ENCODE data around the gene ZNF709. TPM values are rescaled to one million over a fixed set of nuclear protein-coding genes. Genes with fewer than 3 reads are reported as not detected.

ZNF709 gene
- polyA plus RNA-seq (2013, experiment 1 of 4): 7.7 TPM
- polyA plus RNA-seq (2013, experiment 2 of 4): 9.2 TPM
- 5.7 TPM for polyA plus RNA-seq (2013, experiment 3 of 4)
- polyA plus RNA-seq (2013, experiment 4 of 4): 6.1 TPM

DNA sequence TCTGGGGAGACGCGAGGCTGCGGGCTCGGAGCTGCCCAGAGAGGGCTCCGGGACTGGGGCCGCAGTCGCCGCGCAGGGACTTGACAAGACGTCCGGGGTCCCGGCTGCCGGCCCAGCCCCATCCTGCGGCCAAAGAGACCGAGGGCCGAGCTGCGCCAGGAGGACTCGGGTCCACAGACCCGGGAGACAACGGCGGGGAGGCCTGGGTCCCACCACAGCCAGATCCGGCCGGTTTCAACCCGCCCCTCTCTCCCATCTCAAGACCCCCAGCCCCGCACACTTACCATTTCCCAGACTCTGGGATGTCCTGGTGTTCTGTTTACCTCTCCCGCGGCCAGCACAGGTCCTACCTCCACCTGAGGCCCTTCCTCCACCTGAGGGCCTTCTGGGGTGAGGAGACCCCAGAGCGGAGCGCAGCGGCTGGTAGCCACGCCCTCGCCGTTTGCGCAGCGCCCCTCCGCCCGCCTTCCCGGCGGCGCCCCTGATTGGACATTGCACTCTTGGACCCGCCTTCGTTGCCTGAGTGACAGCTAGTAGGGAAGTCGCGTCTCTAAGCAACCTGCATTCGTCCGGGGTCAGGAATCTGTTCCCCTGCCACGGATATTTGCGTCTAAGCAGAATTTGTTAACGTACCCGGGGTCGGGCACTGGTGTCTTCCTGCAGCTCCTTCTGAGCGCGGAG is at the start of gene ZNF709:
Gene ZNF709, minus strand, starts transcription at position 446 of the 681 bp plus-strand sequence. Its CDS starts 159 bp downstream, at position 287.
- H3K27me3 ChIP-seq (ENCODE audit: control insufficient read depth, insufficient read depth, low read length, poor library complexity, severe bottlenecking): no peaks in the 10 kb centered on the region
- peak within 1 kb of the TSS; percentile 95 for H3K4me3 ChIP-seq (ENCODE audit: insufficient read depth, low read depth, low read length)
- peak within 1 kb of the TSS; percentile 94 for H3K27ac ChIP-seq (ENCODE audit: insufficient read depth, low read depth, low read length, poor library complexity, severe bottlenecking)
- H3K9me3 ChIP-seq (ENCODE audit: control insufficient read depth, low read length): no peaks in the 10 kb centered on the region
- peaks cover 5% of the 10 kb centered on the region for H3K4me1 ChIP-seq (ENCODE audit: control insufficient read depth, insufficient read depth, low read length)
- no peaks in the 10 kb centered on the region for H3K36me3 ChIP-seq (ENCODE audit: control insufficient read depth, insufficient read depth, low read length)
- 0% methylated on average over 53 of the region's 53 CpGs for WGBS, 2 experiments

DNA sequence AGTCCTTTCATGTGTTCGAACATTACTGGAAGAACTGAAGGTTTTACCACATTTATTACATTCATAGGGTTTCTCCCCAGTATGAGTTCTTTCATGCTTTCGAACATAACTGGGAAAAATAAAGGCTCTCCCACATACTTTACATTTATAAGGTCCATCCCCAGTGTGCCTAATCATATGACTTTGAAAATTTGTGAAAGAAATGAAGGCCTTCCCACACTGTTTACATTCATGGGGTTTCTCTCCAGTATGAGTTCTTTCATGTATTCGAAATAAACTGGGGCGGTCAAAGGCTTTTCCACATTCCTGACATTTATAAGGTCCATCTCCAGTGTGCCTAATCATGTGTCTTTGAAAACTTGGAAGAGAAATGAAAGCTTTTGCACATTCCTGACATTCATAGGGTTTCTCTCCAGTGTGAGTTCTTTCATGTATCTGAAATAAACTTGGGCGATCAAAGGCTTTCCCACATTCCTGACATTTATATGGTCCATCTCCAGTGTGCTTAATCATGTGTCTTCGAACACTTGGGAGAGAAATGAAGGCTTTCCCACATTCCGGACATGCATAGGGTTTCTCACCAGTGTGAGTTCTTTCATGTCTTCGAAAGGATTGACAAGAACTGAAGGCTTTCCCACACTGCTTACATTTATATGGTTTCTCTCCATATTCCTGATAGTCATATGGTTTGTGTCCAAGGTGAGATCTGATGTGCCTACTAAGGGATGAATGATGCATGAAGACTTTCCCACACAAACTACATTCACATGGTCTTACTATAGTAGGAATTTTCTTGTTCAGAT is 42.6 kb upstream of the ZNF709 start:
- Histone ChIP-seq H3K27me3 (ENCODE audit: control insufficient read depth, insufficient read depth, low read length, poor library complexity, severe bottlenecking) (no peaks in the 10 kb centered on the region), H3K9me3 (ENCODE audit: control insufficient read depth, low read length) (peaks cover 45% of the 10 kb centered on the region), H3K27ac (ENCODE audit: insufficient read depth, low read depth, low read length, poor library complexity, severe bottlenecking) (no peak overlapping the region), H3K4me3 (ENCODE audit: insufficient read depth, low read depth, low read length) (no peak overlapping the region), H3K36me3 (ENCODE audit: control insufficient read depth, insufficient read depth, low read length) (peaks cover 70% of the 10 kb centered on the region), H3K4me1 (ENCODE audit: control insufficient read depth, insufficient read depth, low read length) (no peaks in the 10 kb centered on the region)
- WGBS, 2 experiments: 96 to 97% methylated on average over 8 of the region's 8 CpGs

DNA sequence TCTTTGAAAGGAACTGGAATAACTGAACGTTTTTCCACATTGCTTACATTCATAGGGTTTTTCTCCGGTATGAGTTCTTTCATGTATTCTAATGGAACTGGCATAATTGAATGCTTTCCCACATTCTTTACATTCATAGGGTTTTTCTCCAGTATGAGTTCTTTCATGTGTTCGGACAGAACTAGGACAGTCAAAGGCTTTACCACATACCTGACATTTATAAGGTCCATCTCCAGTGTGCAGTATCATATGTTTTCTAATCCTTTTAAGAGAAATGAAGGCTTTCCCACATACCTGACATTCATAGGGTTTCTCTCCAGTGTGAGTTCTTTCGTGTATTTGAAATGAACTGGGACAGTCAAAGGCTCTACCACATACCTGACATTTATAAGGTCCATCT is 41.9 kb upstream of the ZNF709 start:
- no peak overlapping the region for H3K27ac ChIP-seq (ENCODE audit: insufficient read depth, low read depth, low read length, poor library complexity, severe bottlenecking)
- no peaks in the 10 kb centered on the region for H3K27me3 ChIP-seq (ENCODE audit: control insufficient read depth, insufficient read depth, low read length, poor library complexity, severe bottlenecking)
- 94 to 97% methylated on average over 4 of the region's 4 CpGs for WGBS, 2 experiments
- H3K4me3 ChIP-seq (ENCODE audit: insufficient read depth, low read depth, low read length): no peak overlapping the region
- peaks cover 70% of the 10 kb centered on the region for H3K36me3 ChIP-seq (ENCODE audit: control insufficient read depth, insufficient read depth, low read length)
- H3K9me3 ChIP-seq (ENCODE audit: control insufficient read depth, low read length): peaks cover 45% of the 10 kb centered on the region
- no peaks in the 10 kb centered on the region for H3K4me1 ChIP-seq (ENCODE audit: control insufficient read depth, insufficient read depth, low read length)

DNA sequence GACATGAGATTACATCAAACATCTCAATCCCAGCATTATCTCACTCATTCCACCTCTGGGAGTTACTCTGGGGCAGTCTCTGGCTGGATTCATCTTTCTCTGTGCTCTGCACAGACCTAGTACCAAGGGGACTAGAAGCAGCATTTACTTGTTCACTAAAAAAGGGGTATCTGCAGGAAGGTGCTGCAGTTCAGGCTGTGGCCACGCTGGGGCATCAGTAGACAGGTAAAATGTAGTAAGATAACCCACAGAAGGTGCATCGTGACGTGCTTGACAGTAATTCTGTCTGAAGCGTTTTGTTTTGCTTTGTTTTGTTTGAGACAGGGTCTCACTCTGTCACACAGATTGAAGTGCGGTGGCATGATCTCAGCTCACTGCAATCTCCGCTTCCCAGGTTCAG is 37.4 kb upstream of the ZNF709 start:
- 89 to 93% methylated on average over 6 of the region's 6 CpGs for WGBS, 2 experiments
- H3K4me3 ChIP-seq (ENCODE audit: insufficient read depth, low read depth, low read length): no peak overlapping the region
- H3K36me3 ChIP-seq (ENCODE audit: control insufficient read depth, insufficient read depth, low read length): peaks cover 27% of the 10 kb centered on the region
- H3K9me3 ChIP-seq (ENCODE audit: control insufficient read depth, low read length): peaks cover 20% of the 10 kb centered on the region
- no peak overlapping the region for H3K27ac ChIP-seq (ENCODE audit: insufficient read depth, low read depth, low read length, poor library complexity, severe bottlenecking)
- no peaks in the 10 kb centered on the region for H3K27me3 ChIP-seq (ENCODE audit: control insufficient read depth, insufficient read depth, low read length, poor library complexity, severe bottlenecking)
- no peaks in the 10 kb centered on the region for H3K4me1 ChIP-seq (ENCODE audit: control insufficient read depth, insufficient read depth, low read length)

DNA sequence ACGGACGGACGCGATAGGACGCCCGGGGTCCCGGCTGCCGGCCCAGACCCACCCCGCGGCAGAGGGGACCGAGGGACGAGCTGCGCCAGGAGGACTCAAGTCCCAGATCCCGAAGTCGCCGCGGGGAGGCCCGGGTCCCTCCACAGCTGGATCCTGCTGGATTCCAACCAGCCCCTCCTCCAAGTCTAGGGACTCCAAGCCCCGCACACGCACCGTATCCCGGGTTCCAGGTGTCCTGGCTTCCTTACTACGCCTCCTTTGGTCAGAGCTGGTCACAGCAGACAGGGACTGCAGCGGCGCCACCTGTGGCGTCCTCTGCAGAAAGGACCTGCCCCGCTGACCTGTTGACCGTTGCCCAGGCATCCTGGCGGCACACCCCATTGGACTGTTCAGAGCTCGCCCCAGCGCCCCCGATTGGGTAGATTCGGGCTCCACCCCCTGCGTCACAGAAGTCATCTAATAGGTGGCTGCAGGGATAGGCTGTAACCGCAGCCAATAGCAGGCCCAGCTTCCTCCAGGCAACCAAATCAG is 29.0 kb upstream of the ZNF709 start:
- 94 to 95% methylated on average over 35 of the region's 35 CpGs for WGBS, 2 experiments
- H3K36me3 ChIP-seq (ENCODE audit: control insufficient read depth, insufficient read depth, low read length): no peaks in the 10 kb centered on the region
- no peak overlapping the region for H3K4me3 ChIP-seq (ENCODE audit: insufficient read depth, low read depth, low read length)
- no peaks in the 10 kb centered on the region for H3K4me1 ChIP-seq (ENCODE audit: control insufficient read depth, insufficient read depth, low read length)
- no peaks in the 10 kb centered on the region for H3K9me3 ChIP-seq (ENCODE audit: control insufficient read depth, low read length)
- H3K27ac ChIP-seq (ENCODE audit: insufficient read depth, low read depth, low read length, poor library complexity, severe bottlenecking): no peak overlapping the region
- H3K27me3 ChIP-seq (ENCODE audit: control insufficient read depth, insufficient read depth, low read length, poor library complexity, severe bottlenecking): no peaks in the 10 kb centered on the region

DNA sequence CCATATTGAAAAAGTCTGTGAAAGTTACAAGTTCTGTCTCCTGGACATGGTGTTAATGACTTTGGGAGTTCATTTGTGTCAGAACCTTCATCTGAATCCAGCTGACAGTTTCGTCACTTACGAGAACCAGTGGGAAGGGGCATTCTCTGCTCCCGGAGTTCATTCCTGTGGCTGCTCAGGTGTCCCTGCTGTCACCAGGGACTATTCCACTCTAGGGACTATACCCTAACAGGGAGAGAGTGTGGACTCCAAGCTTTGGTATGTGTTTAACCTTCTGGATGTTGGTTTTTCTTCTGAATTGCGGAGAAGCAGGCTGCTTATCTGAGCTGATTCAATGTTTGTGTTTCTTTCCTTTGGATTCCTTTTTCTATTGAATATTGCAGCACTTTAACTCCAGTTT is 12.4 kb upstream of the ZNF709 start:
- Histone ChIP-seq H3K27ac (ENCODE audit: insufficient read depth, low read depth, low read length, poor library complexity, severe bottlenecking) (no peak overlapping the region), H3K36me3 (ENCODE audit: control insufficient read depth, insufficient read depth, low read length) (no peaks in the 10 kb centered on the region), H3K27me3 (ENCODE audit: control insufficient read depth, insufficient read depth, low read length, poor library complexity, severe bottlenecking) (no peaks in the 10 kb centered on the region), H3K4me3 (ENCODE audit: insufficient read depth, low read depth, low read length) (no peak overlapping the region), H3K9me3 (ENCODE audit: control insufficient read depth, low read length) (no peaks in the 10 kb centered on the region), H3K4me1 (ENCODE audit: control insufficient read depth, insufficient read depth, low read length) (no peaks in the 10 kb centered on the region)
- 96 to 98% methylated on average over 4 of the region's 4 CpGs for WGBS, 2 experiments

DNA sequence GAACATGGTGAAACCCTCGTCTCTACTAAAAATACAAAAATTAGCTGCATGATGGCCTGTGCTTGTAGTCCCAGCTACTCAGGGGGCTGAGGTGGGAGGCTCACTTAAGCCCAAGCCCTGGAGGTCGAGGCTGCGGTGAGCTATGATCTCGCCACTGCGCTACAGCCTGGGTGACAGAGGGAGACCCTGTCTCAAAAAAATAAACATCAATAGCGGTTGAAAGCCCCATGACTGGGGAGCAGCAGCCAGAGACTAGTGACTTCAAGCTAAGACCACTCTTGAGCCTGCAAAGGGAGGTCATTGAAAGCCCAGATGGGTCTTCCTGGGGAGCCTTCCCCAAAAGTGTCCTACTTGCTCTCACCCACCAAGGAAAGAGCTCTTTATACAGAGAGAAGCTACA is 11.9 kb upstream of the ZNF709 start:
- no peaks in the 10 kb centered on the region for H3K9me3 ChIP-seq (ENCODE audit: control insufficient read depth, low read length)
- WGBS, 2 experiments: 89 to 94% methylated on average over 6 of the region's 6 CpGs
- H3K4me3 ChIP-seq (ENCODE audit: insufficient read depth, low read depth, low read length): no peak overlapping the region
- no peaks in the 10 kb centered on the region for H3K27me3 ChIP-seq (ENCODE audit: control insufficient read depth, insufficient read depth, low read length, poor library complexity, severe bottlenecking)
- no peak overlapping the region for H3K27ac ChIP-seq (ENCODE audit: insufficient read depth, low read depth, low read length, poor library complexity, severe bottlenecking)
- H3K4me1 ChIP-seq (ENCODE audit: control insufficient read depth, insufficient read depth, low read length): no peaks in the 10 kb centered on the region
- no peaks in the 10 kb centered on the region for H3K36me3 ChIP-seq (ENCODE audit: control insufficient read depth, insufficient read depth, low read length)

DNA sequence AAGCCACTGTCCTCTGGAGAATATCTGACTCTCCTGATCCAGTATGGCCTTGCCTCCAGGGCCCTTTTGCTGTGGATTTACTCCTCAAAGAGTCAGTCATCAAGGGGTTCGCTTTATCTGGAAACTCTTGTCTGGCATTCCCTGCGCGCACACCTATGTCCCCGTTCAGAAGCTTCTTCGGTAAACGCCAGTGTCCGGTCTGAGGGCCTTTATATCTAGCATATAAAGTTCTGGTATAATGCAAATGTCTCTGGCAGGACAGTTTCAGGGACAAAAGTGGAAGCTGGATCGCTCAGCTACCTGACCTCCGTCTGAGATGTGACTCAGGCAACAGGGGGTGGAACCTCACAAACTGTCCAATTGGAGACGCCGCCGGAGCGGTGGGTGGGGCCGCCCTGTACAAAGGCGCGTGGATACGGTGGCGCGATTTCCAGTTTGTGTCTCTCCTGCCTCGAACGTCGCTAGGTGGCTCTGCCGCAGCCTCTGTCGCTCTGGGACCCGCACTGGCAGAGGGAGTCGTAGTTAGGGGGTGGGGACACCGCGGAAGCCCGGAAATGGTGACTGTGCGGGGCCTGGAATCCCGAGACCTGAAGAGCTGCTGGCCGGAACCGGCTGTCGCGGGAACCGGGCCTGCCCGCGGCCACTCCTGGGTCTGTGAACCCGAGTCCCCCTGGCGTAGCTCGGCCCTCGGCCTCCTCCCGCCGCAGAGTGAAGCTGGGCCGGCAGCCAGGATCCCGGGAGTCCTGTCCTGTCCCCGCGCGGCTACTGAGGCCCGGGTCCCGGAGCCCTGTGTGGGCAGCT is 10.6 kb upstream of the ZNF709 start:
- Histone ChIP-seq H3K9me3 (ENCODE audit: control insufficient read depth, low read length) (no peaks in the 10 kb centered on the region), H3K27ac (ENCODE audit: insufficient read depth, low read depth, low read length, poor library complexity, severe bottlenecking) (peak overlapping the region; percentile 28), H3K4me1 (ENCODE audit: control insufficient read depth, insufficient read depth, low read length) (no peaks in the 10 kb centered on the region), H3K36me3 (ENCODE audit: control insufficient read depth, insufficient read depth, low read length) (no peaks in the 10 kb centered on the region), H3K27me3 (ENCODE audit: control insufficient read depth, insufficient read depth, low read length, poor library complexity, severe bottlenecking) (no peaks in the 10 kb centered on the region), H3K4me3 (ENCODE audit: insufficient read depth, low read depth, low read length) (peak overlapping the region; percentile 44)
- WGBS, 2 experiments: 13% methylated on average over 51 of the region's 51 CpGs

DNA sequence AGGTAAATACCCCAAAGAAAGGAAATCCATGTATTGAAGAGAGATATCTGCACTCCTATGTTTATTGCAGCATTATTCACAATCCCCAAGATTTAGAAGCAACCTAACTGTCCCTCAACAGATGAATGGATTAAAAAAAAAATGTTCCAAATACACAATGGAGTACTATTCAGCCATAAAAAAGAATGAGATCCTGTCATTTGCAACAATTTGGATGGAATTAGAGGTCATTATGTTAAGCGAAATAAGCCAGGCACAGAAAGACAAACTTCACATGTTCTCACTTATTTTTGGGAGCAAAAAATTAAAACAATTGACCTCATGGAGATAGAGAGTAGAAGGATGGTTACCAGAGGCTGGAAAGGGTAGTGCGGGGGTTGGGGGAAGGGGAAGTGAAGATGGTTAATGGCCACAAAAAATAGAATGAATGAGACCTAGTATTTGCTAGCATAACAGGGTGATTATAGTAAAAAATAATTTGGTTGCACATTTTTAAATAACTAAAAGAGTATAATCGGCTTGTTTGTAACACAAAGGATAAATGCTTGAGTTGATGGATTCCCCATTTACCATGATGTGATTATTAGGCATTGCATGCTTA is 9.7 kb upstream of the ZNF709 start:
- H3K36me3 ChIP-seq (ENCODE audit: control insufficient read depth, insufficient read depth, low read length): no peaks in the 10 kb centered on the region
- no peaks in the 10 kb centered on the region for H3K4me1 ChIP-seq (ENCODE audit: control insufficient read depth, insufficient read depth, low read length)
- 86 to 99% methylated on average over 3 of the region's 3 CpGs for WGBS, 2 experiments
- H3K9me3 ChIP-seq (ENCODE audit: control insufficient read depth, low read length): no peaks in the 10 kb centered on the region
- H3K4me3 ChIP-seq (ENCODE audit: insufficient read depth, low read depth, low read length): no peak overlapping the region
- H3K27me3 ChIP-seq (ENCODE audit: control insufficient read depth, insufficient read depth, low read length, poor library complexity, severe bottlenecking): no peaks in the 10 kb centered on the region
- H3K27ac ChIP-seq (ENCODE audit: insufficient read depth, low read depth, low read length, poor library complexity, severe bottlenecking): no peak overlapping the region

All from ectodermal cell (in vitro differentiated cells).